IPS-18c (cell line): ENCODE results near the gene ADAMTS18.
A peak's percentile ranks its signal among the peaks of the same experiment; 100 is the strongest.
"Not testable (repeated sequence)": the region's sequence is repeated elsewhere in the genome, so short reads cannot be mapped to it uniquely, and the experiment has no call there.

Source experiments
- H3K4me3 ChIP-seq: 2 replicates; pipeline ENCODE4 v1.7.0; 2013; ENCODE audit warnings: low read depth, mild to moderate bottlenecking, low read length, moderate library complexity; ENCODE audit not compliant: insufficient read depth
- H3K9me3 ChIP-seq: one replicate; pipeline ENCODE4 v1.6.1; 2013; ENCODE audit warnings: mild to moderate bottlenecking, low read length, moderate library complexity; ENCODE audit not compliant: control insufficient read depth, insufficient read depth

The ADAMTS18 gene

GRCh38 chr16:77434530-77435271 lies at the start of gene ADAMTS18:
Gene ADAMTS18, minus strand, starts transcription at chr16:77435034. Its CDS starts 339 bp downstream, at chr16:77434695.
- peak within 1 kb of the TSS; percentile 70 for H3K4me3 ChIP-seq

GRCh38 chr16:77480681-77481315 lies 46.0 kb upstream of the ADAMTS18 start:
- Histone ChIP-seq H3K4me3 (no peak overlapping the region), H3K9me3 (no peaks in the 10 kb centered on the region)

More at GRCh38 chr16:77434530-77435271, at the start of gene ADAMTS18:
- H3K9me3 ChIP-seq: no peaks in the 10 kb centered on the region

- H3K9me3 ChIP-seq: no peaks in the 10 kb centered on the region
- H3K4me3 ChIP-seq: no peak overlapping the region
These were observed 37.4 kb upstream of the ADAMTS18 start for GRCh38 chr16:77472262-77472661.

GRCh38 chr16:77470851-77471250 lies 36.0 kb upstream of the ADAMTS18 start:
- H3K9me3 ChIP-seq: no peaks in the 10 kb centered on the region

GRCh38 chr16:77469634-77470033 lies 34.8 kb upstream of the ADAMTS18 start:
- Histone ChIP-seq H3K9me3 (no peaks in the 10 kb centered on the region), H3K4me3 (no peak overlapping the region)

More at GRCh38 chr16:77470851-77471250, 36.0 kb upstream of the ADAMTS18 start:
- no peak overlapping the region for H3K4me3 ChIP-seq

- Histone ChIP-seq H3K4me3 (no peak overlapping the region), H3K9me3 (no peaks in the 10 kb centered on the region)
These were observed 34.0 kb upstream of the ADAMTS18 start for GRCh38 chr16:77468831-77469230.

- Histone ChIP-seq H3K4me3 (no peak overlapping the region), H3K9me3 (no peaks in the 10 kb centered on the region)
These were observed 33.0 kb upstream of the ADAMTS18 start for GRCh38 chr16:77467821-77468335.

- H3K4me3 ChIP-seq, H3K9me3 ChIP-seq: not testable (repeated sequence)
These were observed 28.8 kb upstream of the ADAMTS18 start for GRCh38 chr16:77463659-77464058.

GRCh38 chr16:77462894-77463293 lies 28.1 kb upstream of the ADAMTS18 start:
- H3K4me3 ChIP-seq: no peak overlapping the region
- H3K9me3 ChIP-seq: no peaks in the 10 kb centered on the region

GRCh38 chr16:77459534-77460254 lies 24.9 kb upstream of the ADAMTS18 start:
- H3K4me3 ChIP-seq: no peak overlapping the region
- H3K9me3 ChIP-seq: no peaks in the 10 kb centered on the region

GRCh38 chr16:77457046-77457445 lies 22.2 kb upstream of the ADAMTS18 start:
- H3K9me3 ChIP-seq: no peaks in the 10 kb centered on the region
- H3K4me3 ChIP-seq: no peak overlapping the region

- Histone ChIP-seq H3K9me3 (no peaks in the 10 kb centered on the region), H3K4me3 (no peak overlapping the region)
These were observed 17.4 kb upstream of the ADAMTS18 start for GRCh38 chr16:77452243-77452642.

- Histone ChIP-seq H3K9me3 (no peaks in the 10 kb centered on the region), H3K4me3 (no peak overlapping the region)
These were observed 16.1 kb upstream of the ADAMTS18 start for GRCh38 chr16:77450790-77451487.

- H3K4me3 ChIP-seq: no peak overlapping the region
- no peaks in the 10 kb centered on the region for H3K9me3 ChIP-seq
These were observed 14.4 kb upstream of the ADAMTS18 start for GRCh38 chr16:77449208-77449607.

- H3K4me3 ChIP-seq: no peak overlapping the region
- H3K9me3 ChIP-seq: no peaks in the 10 kb centered on the region
These were observed 10.5 kb upstream of the ADAMTS18 start for GRCh38 chr16:77445324-77445723.

- Histone ChIP-seq H3K4me3 (no peak overlapping the region), H3K9me3 (no peaks in the 10 kb centered on the region)
These were observed 9.3 kb upstream of the ADAMTS18 start for GRCh38 chr16:77444147-77444460.

- H3K4me3 ChIP-seq: no peak overlapping the region
These were observed 8.7 kb upstream of the ADAMTS18 start for GRCh38 chr16:77443357-77444146.

More at GRCh38 chr16:77443357-77444146, 8.7 kb upstream of the ADAMTS18 start:
- no peaks in the 10 kb centered on the region for H3K9me3 ChIP-seq
